Thoracic aorta (tissue), 2 donors: Measurements from ENCODE around the gene SEZ6L. TPM values are rescaled to one million over a fixed set of nuclear protein-coding genes. Genes with fewer than 3 reads are reported as not detected.

Experiments
- ATAC-seq: fragments of 150-250 bp; one replicate; pipeline ENCODE4 v1.8.0; 2017; ENCODE audit warnings: low read depth; ENCODE audit not compliant: insufficient number of reproducible peaks, low FRiP score
- DNase-seq: peaks from one replicate; pipeline ENCODE4 v3.0.0-alpha.2; 2020; ENCODE audit warnings: low spot score
- H3K27ac ChIP-seq, 2 donors: fragments of 200-600 bp; sonication (generic); 1 replicate in 1 of 2; 2 replicates in 1 of 2; pipeline ENCODE4 v1.5.1; 2016; ENCODE audit warnings: mild to moderate bottlenecking in 2 of 2, moderate library complexity in 2 of 2
- H3K27me3 ChIP-seq: fragments of 200-600 bp; sonication (generic); replicated peaks from 2 replicates; pipeline ENCODE4 v1.6.0; 2016; ENCODE audit warnings: mild to moderate bottlenecking; ENCODE audit not compliant: insufficient read depth
- H3K36me3 ChIP-seq: fragments of 200-600 bp; sonication (generic); one replicate; pipeline ENCODE4 v1.5.1; 2016
- H3K4me1 ChIP-seq, 2 donors: fragments of 200-600 bp; sonication (generic); 1 replicate in 1 of 2; 2 replicates in 1 of 2; pipeline versions ENCODE4 v1.5.1 to v1.6.0; 2016; ENCODE audit warnings: low read depth in 2 of 2, mild to moderate bottlenecking in 1 of 2; ENCODE audit not compliant: control insufficient read depth in 1 of 2
- H3K4me3 ChIP-seq: fragments of 200-600 bp; sonication (generic); 2 replicates; pipeline ENCODE4 v1.5.1; 2016; ENCODE audit warnings: mild to moderate bottlenecking
- H3K9me3 ChIP-seq: fragments of 200-600 bp; sonication (generic); 2 replicates; pipeline ENCODE4 v1.5.1; 2016
- total RNA-seq, 2 donors: library from RNA; depleted of rRNA; stranded (reverse); fragments of >200 nt; gene quantifications; one replicate each; pipeline versions ENCODE4 v1.1.0 to v1.2.3, GENCODE V29; 2016
- TF ChIP-seq, protein P1 (sequence below): fragments of 200-600 bp; sonication (generic); IDR thresholded peaks from one replicate; pipeline ENCODE4 v1.5.1; 2019; ENCODE audit warnings: antibody characterized with exemption

SEZ6L gene
- total RNA-seq, 2 donors from 2014 or later = 0.21 TPM; not detected in 1

DNA sequence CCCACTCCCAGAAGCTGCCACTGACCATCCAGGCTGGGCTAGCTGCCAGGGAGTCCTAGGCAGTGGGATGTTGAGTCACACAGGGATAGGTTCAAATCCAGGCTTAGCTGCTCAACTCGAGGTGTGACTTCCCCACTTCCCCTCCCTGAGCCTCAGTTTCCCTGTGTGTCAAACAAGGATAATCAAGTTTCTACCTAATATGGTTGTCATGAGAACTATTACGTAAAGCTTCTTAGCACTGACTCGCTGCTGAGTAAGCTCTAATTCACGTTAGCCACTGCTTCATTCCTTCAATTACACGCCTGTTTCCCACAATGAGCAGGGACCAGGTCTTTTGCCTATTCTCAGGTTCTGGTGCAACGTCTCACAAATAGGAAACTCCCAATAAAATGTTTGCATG lies 67.7 kb downstream of the SEZ6L start:
- DNase-seq = no peak
- no peak overlapping the region for H3K4me3 ChIP-seq
- no peaks in the 10 kb centered on the region for H3K27me3 ChIP-seq
- TF ChIP-seq, protein P1, sequence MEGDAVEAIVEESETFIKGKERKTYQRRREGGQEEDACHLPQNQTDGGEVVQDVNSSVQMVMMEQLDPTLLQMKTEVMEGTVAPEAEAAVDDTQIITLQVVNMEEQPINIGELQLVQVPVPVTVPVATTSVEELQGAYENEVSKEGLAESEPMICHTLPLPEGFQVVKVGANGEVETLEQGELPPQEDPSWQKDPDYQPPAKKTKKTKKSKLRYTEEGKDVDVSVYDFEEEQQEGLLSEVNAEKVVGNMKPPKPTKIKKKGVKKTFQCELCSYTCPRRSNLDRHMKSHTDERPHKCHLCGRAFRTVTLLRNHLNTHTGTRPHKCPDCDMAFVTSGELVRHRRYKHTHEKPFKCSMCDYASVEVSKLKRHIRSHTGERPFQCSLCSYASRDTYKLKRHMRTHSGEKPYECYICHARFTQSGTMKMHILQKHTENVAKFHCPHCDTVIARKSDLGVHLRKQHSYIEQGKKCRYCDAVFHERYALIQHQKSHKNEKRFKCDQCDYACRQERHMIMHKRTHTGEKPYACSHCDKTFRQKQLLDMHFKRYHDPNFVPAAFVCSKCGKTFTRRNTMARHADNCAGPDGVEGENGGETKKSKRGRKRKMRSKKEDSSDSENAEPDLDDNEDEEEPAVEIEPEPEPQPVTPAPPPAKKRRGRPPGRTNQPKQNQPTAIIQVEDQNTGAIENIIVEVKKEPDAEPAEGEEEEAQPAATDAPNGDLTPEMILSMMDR = no peak
- no peak for ATAC-seq
- H3K4me1 ChIP-seq = no peaks in the 10 kb centered on the region
- no peak overlapping the region for H3K27ac ChIP-seq
- H3K9me3 ChIP-seq = no peaks in the 10 kb centered on the region
- H3K36me3 ChIP-seq = no peaks in the 10 kb centered on the region

DNA sequence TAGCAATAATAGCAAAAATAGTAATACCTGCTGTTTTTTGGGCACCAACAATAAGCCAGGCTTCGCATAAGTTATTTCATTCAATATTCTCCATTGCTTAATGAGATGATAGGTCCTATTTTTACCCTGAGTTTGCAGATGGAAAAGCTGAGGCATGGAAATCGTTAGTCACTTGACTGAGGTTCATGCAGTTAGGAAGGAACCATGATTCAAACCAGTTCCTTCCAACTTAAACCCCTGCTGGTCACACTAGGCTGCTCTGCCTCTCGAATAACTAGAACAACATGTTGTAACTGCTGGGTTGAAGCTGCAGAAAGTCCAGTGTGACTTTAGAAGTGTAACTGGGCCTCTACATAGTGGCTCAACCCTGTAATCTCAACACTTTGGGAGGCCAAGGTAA lies 69.3 kb downstream of the SEZ6L start:
- no peaks in the 10 kb centered on the region for H3K27me3 ChIP-seq
- H3K36me3 ChIP-seq = no peaks in the 10 kb centered on the region
- DNase-seq (no peak), ATAC-seq (no peak)
- H3K4me1 ChIP-seq = no peaks in the 10 kb centered on the region
- no peaks in the 10 kb centered on the region for H3K9me3 ChIP-seq
- no peak overlapping the region for H3K4me3 ChIP-seq
- TF ChIP-seq, protein P1 = no peak
- no peak overlapping the region for H3K27ac ChIP-seq

DNA sequence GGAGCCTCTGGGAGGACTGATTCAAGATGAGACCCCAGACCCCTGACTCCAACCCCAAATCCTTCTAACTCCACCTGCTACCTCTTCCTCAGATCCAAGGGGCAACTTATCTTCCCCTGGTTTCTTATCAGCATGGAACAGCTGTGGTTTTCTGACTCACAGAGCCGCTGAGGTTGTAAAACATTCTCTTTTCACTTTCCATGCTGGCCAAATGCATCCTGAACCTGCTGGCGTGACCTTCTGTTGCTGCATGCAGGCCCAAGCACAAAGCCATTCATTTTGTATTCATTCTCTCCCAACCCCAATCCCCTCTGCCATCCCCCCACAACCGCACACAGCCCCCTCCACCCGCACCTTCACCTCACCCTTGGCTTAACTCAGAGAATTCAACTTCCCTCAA lies 70.3 kb downstream of the SEZ6L start:
- H3K27me3 ChIP-seq = no peaks in the 10 kb centered on the region
- ATAC-seq = no peak

DNA sequence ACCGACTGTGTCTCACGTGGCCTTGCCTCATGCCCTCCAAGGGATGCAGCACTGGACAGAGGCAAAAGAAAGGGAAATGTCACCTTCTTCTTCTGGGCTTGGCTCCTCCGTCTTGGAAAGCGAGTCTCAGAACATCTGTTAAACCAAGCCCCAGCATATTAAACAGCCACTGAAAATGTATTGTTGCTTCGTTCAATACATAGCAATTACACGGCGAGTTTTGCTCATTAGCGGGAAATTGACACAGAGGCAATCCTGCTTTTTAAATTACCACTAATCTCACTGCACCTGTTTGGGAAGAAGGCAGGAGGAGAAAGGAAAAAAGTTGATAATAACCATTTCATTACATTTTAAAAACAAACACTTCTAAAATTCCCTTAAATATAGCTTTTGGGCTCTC lies 72.1 kb downstream of the SEZ6L start:
- Histone ChIP-seq H3K4me1 (no peaks in the 10 kb centered on the region), H3K27ac (no peak overlapping the region), H3K36me3 (no peaks in the 10 kb centered on the region), H3K4me3 (no peak overlapping the region), H3K9me3 (no peaks in the 10 kb centered on the region), H3K27me3 (no peaks in the 10 kb centered on the region)
- TF ChIP-seq, protein P1 = no peak
- ATAC-seq (no peak), DNase-seq (no peak)

More for the DNA sequence above, 70.3 kb downstream of the SEZ6L start:
- H3K36me3 ChIP-seq = no peaks in the 10 kb centered on the region
- no peak overlapping the region for H3K4me3 ChIP-seq
- no peak overlapping the region for H3K27ac ChIP-seq
- TF ChIP-seq, protein P1 = no peak
- no peaks in the 10 kb centered on the region for H3K4me1 ChIP-seq
- no peaks in the 10 kb centered on the region for H3K9me3 ChIP-seq
- no peak for DNase-seq

DNA sequence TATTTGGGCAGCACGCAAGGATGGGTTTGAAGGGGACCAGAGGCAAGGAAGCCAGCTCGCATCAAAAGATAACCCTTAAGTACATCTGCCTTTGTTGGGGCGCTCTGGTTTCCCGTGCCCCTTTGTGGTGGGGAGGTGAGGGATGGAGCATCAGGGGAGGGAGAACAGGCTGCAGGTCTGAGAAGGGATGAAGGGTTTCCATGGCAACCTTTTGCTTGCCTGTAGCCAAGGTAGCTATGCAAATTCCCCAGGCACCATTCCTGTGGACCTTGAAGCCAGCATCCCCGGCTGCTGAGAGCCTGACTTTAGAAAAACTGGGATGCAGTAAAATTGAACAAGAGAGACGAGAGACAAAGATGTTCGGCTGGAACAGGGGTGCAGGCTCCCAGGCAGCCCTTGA lies 75.7 kb downstream of the SEZ6L start:
- ATAC-seq (no peak), DNase-seq (no peak)
- H3K9me3 ChIP-seq = no peaks in the 10 kb centered on the region
- no peaks in the 10 kb centered on the region for H3K27me3 ChIP-seq
- no peaks in the 10 kb centered on the region for H3K36me3 ChIP-seq
- H3K4me1 ChIP-seq = no peaks in the 10 kb centered on the region
- TF ChIP-seq, protein P1 = no peak
- no peak overlapping the region for H3K27ac ChIP-seq
- H3K4me3 ChIP-seq = no peak overlapping the region
